Gastrocnemius medialis (tissue), 4 donors: ENCODE data around the gene RCOR3. TPM values are rescaled to one million over a fixed set of nuclear protein-coding genes. Genes with fewer than 3 reads are reported as not detected.

Source experiments
- ATAC-seq, 2 donors: fragments of 150-250 bp; one replicate each; pipeline ENCODE4 v1.9.1; 2016
- DNase-seq, 2 donors: peaks; one replicate each; pipeline ENCODE4 v3.0.0-alpha.2; 2019
- H3K27ac ChIP-seq, 4 donors: fragments of 200-600 bp; sonication (generic); 1 replicate in 1 of 4; 2 replicates in 3 of 4; pipeline ENCODE4 v1.5.1; 2016 to 2018; ENCODE audit warnings: mild to moderate bottlenecking in 2 of 4, moderate library complexity in 1 of 4
- H3K27me3 ChIP-seq, 3 donors: fragments of 200-600 bp; sonication (generic) in 2 of 3; 1 replicate in 1 of 3; 2 replicates in 2 of 3; pipeline versions ENCODE4 v1.5.1 to v1.6.0; 2016 to 2019; ENCODE audit warnings: mild to moderate bottlenecking in 1 of 3, moderate library complexity in 1 of 3
- H3K36me3 ChIP-seq, 2 donors: fragments of 200-600 bp; sonication (generic) in 1 of 2; one replicate each; pipeline ENCODE4 v1.5.1; 2017 to 2018
- H3K4me1 ChIP-seq, 2 donors: fragments of 200-600 bp; sonication (generic) in 1 of 2; one replicate each; pipeline ENCODE4 v1.5.1; 2016 to 2017; ENCODE audit warnings: mild to moderate bottlenecking in 2 of 2
- H3K4me3 ChIP-seq, 4 donors: fragments of 200-600 bp; sonication (generic) in 3 of 4; 1 replicate in 1 of 4; 2 replicates in 3 of 4; pipeline ENCODE4 v1.5.1; 2016 to 2019; ENCODE audit warnings: mild to moderate bottlenecking in 2 of 4
- H3K9me3 ChIP-seq, 3 donors: fragments of 200-600 bp; sonication (generic) in 2 of 3; 1 replicate in 1 of 3; 2 replicates in 2 of 3; pipeline ENCODE4 v1.5.1; 2016 to 2019
- CTCF ChIP-seq, 5 experiments: fragments of 450-650 bp in 3 of 5; fragments of 200-600 bp in 2 of 5; sonication (generic) in 2 of 5; IDR thresholded peaks in 4 of 5; conservative IDR thresholded peaks in 1 of 5; 1 replicate in 4 of 5; 2 replicates in 1 of 5; pipeline ENCODE4 v1.5.1; 2016 to 2019; ENCODE audit warnings: antibody characterized with exemption in 5 of 5, mild to moderate bottlenecking in 3 of 5, moderate library complexity in 3 of 5
- POLR2A ChIP-seq, 2 donors: fragments of 450-650 bp; IDR thresholded peaks; one replicate each; pipeline ENCODE4 v1.6.1; 2017; ENCODE audit warnings: antibody characterized with exemption in 2 of 2, mild to moderate bottlenecking in 2 of 2, moderate library complexity in 2 of 2
- in situ Hi-C, 4 donors: fragments of 200-750 bp; cut with MboI; loops; one replicate each; pipeline versions ENCODE4 v1.15.0 to v1.8.0; 2017; ENCODE audit warnings: low sequenced_read_pairs in 4 of 4
- intact Hi-C: fragments of 100-400 bp; cut with DNase I; formaldehyde crosslinking; loops from one replicate; pipeline ENCODE4 v1.15.1; 2023; ENCODE audit warnings: low total_unique reads
- total RNA-seq, 4 donors: library from RNA; depleted of rRNA; stranded (reverse); fragments of >200 nt; gene quantifications; one replicate each; pipeline versions ENCODE4 v1.1.0 to v1.2.3, GENCODE V29; 2016

Gene RCOR3
- total RNA-seq, 4 donors from 2014 or later: 41.3 to 72.9 (median 61.3) TPM

GRCh38 chr1:211332036-211332616 lies 73.0 kb downstream of the RCOR3 start:
- Histone ChIP-seq H3K27ac (no peak overlapping the region), H3K9me3 (no peaks in the 10 kb centered on the region), H3K4me3 (no peak overlapping the region), H3K4me1 (no peaks in the 10 kb centered on the region), H3K36me3 (no peaks in the 10 kb centered on the region), H3K27me3 (no peaks in the 10 kb centered on the region)
- in situ Hi-C loops (no loop called here), intact Hi-C loops (no loop called here)
- no peak for ATAC-seq
- TF ChIP-seq CTCF (IDR thresholded peaks at IDR 0.05 in 4 of 5, conservative IDR thresholded peaks at IDR 0.05 in 1 of 5) (no peak), POLR2A (IDR thresholded peaks at IDR 0.05) (no peak)
- no peak for DNase-seq

- no peaks in the 10 kb centered on the region for H3K27me3 ChIP-seq
- DNase-seq (no peak), ATAC-seq (no peak)
- intact Hi-C loops: no loop called here
- H3K9me3 ChIP-seq: no peaks in the 10 kb centered on the region
- no peak for TF ChIP-seq POLR2A (IDR thresholded peaks at IDR 0.05)
- TF ChIP-seq CTCF (IDR thresholded peaks at IDR 0.05 in 4 of 5, conservative IDR thresholded peaks at IDR 0.05 in 1 of 5): no peak
- no peak overlapping the region for H3K4me3 ChIP-seq
- in situ Hi-C loops: no loop called here
- no peaks in the 10 kb centered on the region for H3K36me3 ChIP-seq
- H3K27ac ChIP-seq: no peak overlapping the region
- H3K4me1 ChIP-seq: no peaks in the 10 kb centered on the region
Measured at GRCh38 chr1:211332830-211333229, 73.7 kb downstream of the RCOR3 start.

GRCh38 chr1:211333906-211334305 lies 74.7 kb downstream of the RCOR3 start:
- H3K27ac ChIP-seq: no peak overlapping the region
- no peaks in the 10 kb centered on the region for H3K36me3 ChIP-seq
- no peaks in the 10 kb centered on the region for H3K4me1 ChIP-seq
- DNase-seq (no peak), ATAC-seq (no peak)
- H3K27me3 ChIP-seq: no peaks in the 10 kb centered on the region
- in situ Hi-C loops: no loop called here
- H3K4me3 ChIP-seq: no peak overlapping the region
- TF ChIP-seq CTCF (IDR thresholded peaks at IDR 0.05 in 4 of 5, conservative IDR thresholded peaks at IDR 0.05 in 1 of 5): no peak
- no peak for TF ChIP-seq POLR2A (IDR thresholded peaks at IDR 0.05)
- intact Hi-C loops: no loop called here
- H3K9me3 ChIP-seq: no peaks in the 10 kb centered on the region

DNA sequence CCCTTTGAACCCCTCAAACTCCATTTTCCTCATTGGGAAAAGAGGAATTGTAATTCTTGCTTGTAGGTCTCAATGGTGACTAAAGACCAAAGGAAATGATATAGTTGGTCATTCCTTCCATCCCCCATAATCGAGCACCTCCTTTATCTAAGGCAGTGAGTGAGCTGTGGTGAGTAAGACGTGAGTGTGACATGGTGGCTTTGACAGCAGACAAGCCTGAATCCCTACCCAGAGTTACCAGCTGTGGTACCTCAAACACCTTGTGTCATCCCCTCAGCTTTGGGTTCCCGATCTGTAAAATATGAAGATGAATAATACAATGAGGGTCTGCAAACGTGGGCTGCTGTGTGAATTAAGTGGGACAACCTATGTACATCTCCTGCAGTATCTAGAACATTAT lies 75.8 kb downstream of the RCOR3 start:
- H3K9me3 ChIP-seq: no peaks in the 10 kb centered on the region
- no peak for ATAC-seq
- no peaks in the 10 kb centered on the region for H3K36me3 ChIP-seq
- no peak for DNase-seq
- no peaks in the 10 kb centered on the region for H3K27me3 ChIP-seq
- intact Hi-C loops: no loop called here
- H3K4me1 ChIP-seq: no peaks in the 10 kb centered on the region
- no peak for TF ChIP-seq POLR2A (IDR thresholded peaks at IDR 0.05)
- in situ Hi-C loops: no loop called here
- H3K27ac ChIP-seq: no peak overlapping the region
- no peak overlapping the region for H3K4me3 ChIP-seq

DNA sequence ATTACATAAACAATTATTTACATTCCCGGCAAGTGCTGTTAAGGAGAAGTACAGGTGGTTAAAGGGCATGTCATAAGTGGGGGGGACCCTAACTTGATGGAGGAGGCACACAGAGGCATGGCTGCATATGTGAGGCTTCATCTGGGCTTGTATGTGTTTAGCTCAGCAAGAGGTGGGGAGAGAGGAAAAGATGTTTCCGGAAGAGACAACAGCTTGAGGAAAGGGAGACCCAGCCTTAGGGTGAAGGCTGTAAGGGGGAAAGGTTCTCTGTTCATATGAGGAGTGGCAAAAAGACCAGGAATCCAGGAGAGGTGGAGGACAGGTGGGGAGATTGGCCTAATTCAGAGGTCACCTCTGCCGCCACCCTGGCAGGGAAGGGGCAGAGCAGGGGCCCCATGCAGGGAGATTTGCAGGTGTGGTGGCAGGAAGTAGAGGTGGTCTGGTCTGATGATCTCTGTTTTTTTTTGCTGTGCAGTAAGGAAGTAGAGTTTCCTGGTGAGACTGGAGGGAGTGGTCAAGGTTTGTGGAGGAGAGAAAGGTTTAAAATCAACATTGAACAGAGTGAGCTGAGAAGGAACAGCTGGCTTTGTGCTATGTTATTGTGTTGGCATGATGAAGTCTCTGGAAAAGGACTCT lies 76.5 kb downstream of the RCOR3 start:
- Histone ChIP-seq H3K4me1 (no peaks in the 10 kb centered on the region), H3K9me3 (no peaks in the 10 kb centered on the region), H3K27me3 (no peaks in the 10 kb centered on the region), H3K27ac (no peak overlapping the region), H3K4me3 (no peak overlapping the region), H3K36me3 (no peaks in the 10 kb centered on the region)
- DNase-seq (no peak), ATAC-seq (no peak)
- intact Hi-C loops: no loop called here
- no peak for TF ChIP-seq POLR2A (IDR thresholded peaks at IDR 0.05)
- no peak for TF ChIP-seq CTCF (IDR thresholded peaks at IDR 0.05 in 4 of 5, conservative IDR thresholded peaks at IDR 0.05 in 1 of 5)
- in situ Hi-C loops: no loop called here
